Vagina (tissue), 2 donors: ENCODE data around the gene LIMS1. TPM values are rescaled to one million over a fixed set of nuclear protein-coding genes. Genes with fewer than 3 reads are reported as not detected.
A peak's percentile ranks its signal among the peaks of the same experiment; 100 is the strongest.

Source experiments
- DNase-seq, 2 donors: peaks; one replicate each; pipeline ENCODE4 v3.0.0-alpha.2; 2017; ENCODE audit errors: extremely low spot score in 2 of 2
- H3K27ac ChIP-seq: fragments of 200-600 bp; sonication (generic); one replicate; pipeline ENCODE4 v1.5.1; 2019
- H3K27me3 ChIP-seq: fragments of 200-600 bp; sonication (generic); one replicate; pipeline ENCODE4 v1.5.1; 2019
- H3K36me3 ChIP-seq, 2 donors: fragments of 200-600 bp; sonication (generic); one replicate each; pipeline ENCODE4 v1.5.1; 2017 to 2019
- H3K4me1 ChIP-seq: fragments of 200-600 bp; sonication (generic); one replicate; pipeline ENCODE4 v1.5.1; 2019
- H3K4me3 ChIP-seq, 2 donors: fragments of 200-600 bp; sonication (generic); 1 replicate in 1 of 2; 2 replicates in 1 of 2; pipeline ENCODE4 v1.5.1; 2016 to 2019
- H3K9me3 ChIP-seq: fragments of 200-600 bp; sonication (generic); one replicate; pipeline ENCODE4 v1.5.1; 2019
- CTCF ChIP-seq, 3 experiments: fragments of 450-650 bp in 2 of 3; fragments of 200-600 bp in 1 of 3; sonication (generic) in 1 of 3; IDR thresholded peaks; one replicate each; pipeline ENCODE4 v1.5.1; 2017 to 2019; ENCODE audit warnings: antibody characterized with exemption in 3 of 3, mild to moderate bottlenecking in 2 of 3, moderate library complexity in 2 of 3
- POLR2A ChIP-seq, 2 donors: fragments of 450-650 bp; IDR thresholded peaks; one replicate each; pipeline ENCODE4 v1.6.1; 2017; ENCODE audit warnings: antibody characterized with exemption in 2 of 2, mild to moderate bottlenecking in 2 of 2, moderate library complexity in 2 of 2
- POLR2AphosphoS5 ChIP-seq, 2 donors: sonication (generic); formaldehyde crosslinking; IDR thresholded peaks; one replicate each; pipeline ENCODE4 v1.9.0; 2017; ENCODE audit warnings: antibody characterized with exemption in 2 of 2, mild to moderate bottlenecking in 2 of 2, low read depth in 1 of 2; ENCODE audit not compliant: insufficient read depth in 1 of 2
- intact Hi-C: fragments of 100-400 bp; cut with DNase I; formaldehyde crosslinking; loops from one replicate; pipeline ENCODE4 v1.15.1; 2023
- total RNA-seq: library from RNA; depleted of rRNA; stranded (reverse); fragments of >200 nt; gene quantifications from one replicate; pipeline ENCODE4 v1.2.3, GENCODE V29; 2016

LIMS1 gene
- total RNA-seq, 1 donor from 2014 or later, result 66.0 TPM

- TF ChIP-seq POLR2A (IDR thresholded peaks at IDR 0.05), result no peak
- TF ChIP-seq POLR2AphosphoS5 (IDR thresholded peaks at IDR 0.05; ENCODE audit: insufficient read depth in 1 of 2, low read depth in 1 of 2), result peak in 1 of 2 donors; percentile 55
- TF ChIP-seq CTCF (IDR thresholded peaks at IDR 0.05), result no peak
- Histone ChIP-seq H3K27me3 (no peaks in the 10 kb centered on the region), H3K4me3 (no peak overlapping the region), H3K9me3 (no peaks in the 10 kb centered on the region), H3K4me1 (peaks cover 43% of the 10 kb centered on the region), H3K36me3 (no peaks in the 10 kb centered on the region), H3K27ac (no peak overlapping the region)
- intact Hi-C loops, result loop anchor here (5.0 to 10.0 kb wide), 2 partner anchors 45 to 227 kb away; partner anchors contain the start of gene LIMS1
- no peak for DNase-seq
Observed at GRCh38 chr2:108579623-108580022, 45.4 kb downstream of the LIMS1 start.

- H3K9me3 ChIP-seq, result no peaks in the 10 kb centered on the region
- H3K4me3 ChIP-seq, result no peak overlapping the region
- no peak for DNase-seq
- no peaks in the 10 kb centered on the region for H3K36me3 ChIP-seq
- no peaks in the 10 kb centered on the region for H3K27me3 ChIP-seq
- intact Hi-C loops, result loop anchor here (5.0 to 10.0 kb wide), 2 partner anchors 45 to 228 kb away; partner anchors contain the start of gene LIMS1
- H3K4me1 ChIP-seq, result peaks cover 38% of the 10 kb centered on the region
- TF ChIP-seq POLR2AphosphoS5 (IDR thresholded peaks at IDR 0.05; ENCODE audit: insufficient read depth in 1 of 2, low read depth in 1 of 2) (no peak), CTCF (IDR thresholded peaks at IDR 0.05) (no peak), POLR2A (IDR thresholded peaks at IDR 0.05) (no peak)
- no peak overlapping the region for H3K27ac ChIP-seq
Observed at GRCh38 chr2:108580050-108580449, 45.8 kb downstream of the LIMS1 start.

- DNase-seq, result no peak
- no peaks in the 10 kb centered on the region for H3K9me3 ChIP-seq
- no peaks in the 10 kb centered on the region for H3K27me3 ChIP-seq
- H3K4me1 ChIP-seq, result peaks cover 56% of the 10 kb centered on the region
- no peaks in the 10 kb centered on the region for H3K36me3 ChIP-seq
- intact Hi-C loops, result loop anchor here (5.0 to 10.0 kb wide), 2 partner anchors 49 to 232 kb away; partner anchors contain the start of gene LIMS1
- peak overlapping the region; percentile 36 for H3K27ac ChIP-seq
- TF ChIP-seq POLR2A (IDR thresholded peaks at IDR 0.05), result no peak
- TF ChIP-seq CTCF (IDR thresholded peaks at IDR 0.05), result peak; percentile 56 to 77 (median 73)
- no peak overlapping the region for H3K4me3 ChIP-seq
Observed at GRCh38 chr2:108583903-108584520, 49.7 kb downstream of the LIMS1 start.

GRCh38 chr2:108585436-108585835, 51.2 kb downstream of the LIMS1 start:
- Histone ChIP-seq H3K4me1 (peaks cover 47% of the 10 kb centered on the region), H3K4me3 (no peak overlapping the region), H3K27ac (no peak overlapping the region), H3K36me3 (no peaks in the 10 kb centered on the region), H3K9me3 (no peaks in the 10 kb centered on the region), H3K27me3 (no peaks in the 10 kb centered on the region)
- no peak for DNase-seq
- TF ChIP-seq POLR2A (IDR thresholded peaks at IDR 0.05), result no peak
- TF ChIP-seq POLR2AphosphoS5 (IDR thresholded peaks at IDR 0.05; ENCODE audit: insufficient read depth in 1 of 2, low read depth in 1 of 2), result no peak
- no peak for TF ChIP-seq CTCF (IDR thresholded peaks at IDR 0.05)
- intact Hi-C loops, result loop anchor here (10.0 kb wide), 1 partner anchor 51 kb away; the partner anchor contains the start of gene LIMS1

GRCh38 chr2:108586116-108586515, 51.8 kb downstream of the LIMS1 start:
- no peaks in the 10 kb centered on the region for H3K36me3 ChIP-seq
- peaks cover 41% of the 10 kb centered on the region for H3K4me1 ChIP-seq
- no peaks in the 10 kb centered on the region for H3K27me3 ChIP-seq
- no peaks in the 10 kb centered on the region for H3K9me3 ChIP-seq
- DNase-seq, result no peak
- intact Hi-C loops, result loop anchor here (10.0 kb wide), 1 partner anchor 51 kb away; the partner anchor contains the start of gene LIMS1
- no peak overlapping the region for H3K4me3 ChIP-seq
- TF ChIP-seq POLR2A (IDR thresholded peaks at IDR 0.05), result no peak
- no peak for TF ChIP-seq CTCF (IDR thresholded peaks at IDR 0.05)
- TF ChIP-seq POLR2AphosphoS5 (IDR thresholded peaks at IDR 0.05; ENCODE audit: insufficient read depth in 1 of 2, low read depth in 1 of 2), result no peak
- H3K27ac ChIP-seq, result peak overlapping the region; percentile 77
